WTC11 (cell line): ENCODE data around the gene FCSK. TPM values are rescaled to one million over a fixed set of nuclear protein-coding genes. Genes with fewer than 3 reads are reported as not detected.
A peak's percentile ranks its signal among the peaks of the same experiment; 100 is the strongest.

ENCODE experiments used
- ATAC-seq: fragments of 200-7000 bp; cut with Tn5 transposase; 2 replicates; pipeline ENCODE4 v1.10.0; 2021; ENCODE audit warnings: mild to moderate bottlenecking, moderate library complexity
- CTCF ChIA-PET: fragments of 300-600 bp; sonication (Branson Sonifier 250); formaldehyde crosslinking; loops from one replicate; lab custom pipeline; 2021; ENCODE audit warnings: antibody characterized with exemption; lab: Charles Lee
- POLR2A ChIA-PET: fragments of 350-600 bp; sonication (Branson Sonifier 250); formaldehyde crosslinking; loops from one replicate; lab custom pipeline; 2021; ENCODE audit warnings: antibody characterized with exemption; lab: Charles Lee
- DNase-seq: peaks from one replicate; pipeline ENCODE4 v3.0.0; 2021; ENCODE audit warnings: low spot score
- H3K27ac Mint-ChIP-seq: 2 replicates; pipeline ENCODE4 v1.8.0; 2021; ENCODE audit warnings: mixed read lengths
- H3K27me3 Mint-ChIP-seq: 2 replicates; pipeline ENCODE4 v1.8.0; 2021; ENCODE audit warnings: low read depth, mild to moderate bottlenecking, moderate library complexity, mixed read lengths
- H3K36me3 Mint-ChIP-seq: 2 replicates; pipeline ENCODE4 v1.8.0; 2021; ENCODE audit warnings: mixed read lengths
- H3K4me1 Mint-ChIP-seq: 2 replicates; pipeline ENCODE4 v1.8.0; 2022; ENCODE audit warnings: mixed read lengths
- H3K4me3 Mint-ChIP-seq: 2 replicates; pipeline ENCODE4 v1.8.0; 2021; ENCODE audit warnings: mild to moderate bottlenecking, moderate library complexity, mixed read lengths
- H3K9me3 Mint-ChIP-seq: 2 replicates; pipeline ENCODE4 v1.8.0; 2021; ENCODE audit warnings: mixed read lengths
- E2F1 ChIP-seq: sonication (generic); formaldehyde crosslinking; IDR thresholded peaks from 2 replicates; pipeline ENCODE4 v1.8.0; 2022; ENCODE audit warnings: mild to moderate bottlenecking, missing genetic modification reagents
- ERG ChIP-seq: fragments of 250-450 bp; sonication (Bioruptor Pico); IDR thresholded peaks from 2 replicates; pipeline ENCODE4 v1.8.0; 2021; ENCODE audit warnings: mild to moderate bottlenecking
- ESRRA ChIP-seq: sonication (generic); formaldehyde crosslinking; IDR thresholded peaks from 2 replicates; pipeline ENCODE4 v1.8.1; 2022; ENCODE audit warnings: mild to moderate bottlenecking, missing genetic modification reagents, borderline replicate concordance
- GTF2I ChIP-seq: fragments of 250-450 bp; sonication (Bioruptor Pico); conservative IDR thresholded peaks from 2 replicates; pipeline ENCODE4 v1.4.0; 2021; ENCODE audit warnings: mild to moderate bottlenecking
- IRF2 ChIP-seq: sonication (generic); formaldehyde crosslinking; IDR thresholded peaks from 2 replicates; pipeline ENCODE4 v1.8.0; 2022; ENCODE audit warnings: low read depth, missing genetic modification reagents, borderline replicate concordance
- KAT7 ChIP-seq: sonication (generic); formaldehyde crosslinking; IDR thresholded peaks from 2 replicates; pipeline ENCODE4 v1.8.1; 2023; ENCODE audit warnings: missing genetic modification reagents, mild to moderate bottlenecking, borderline replicate concordance
- PREB ChIP-seq: sonication (generic); formaldehyde crosslinking; IDR thresholded peaks from 2 replicates; pipeline ENCODE4 v1.8.1; 2022; ENCODE audit warnings: mild to moderate bottlenecking, missing genetic modification reagents, moderate library complexity, borderline replicate concordance
- SMAD4 ChIP-seq: sonication (generic); formaldehyde crosslinking; IDR thresholded peaks from 2 replicates; pipeline ENCODE4 v1.8.0; 2022; ENCODE audit warnings: mild to moderate bottlenecking, missing genetic modification reagents
- SOX15 ChIP-seq: fragments of 250-450 bp; sonication (Bioruptor Pico); IDR thresholded peaks from 2 replicates; pipeline ENCODE4 v1.9.0; 2021; ENCODE audit warnings: mild to moderate bottlenecking
- STAT6 ChIP-seq: sonication (generic); formaldehyde crosslinking; conservative IDR thresholded peaks from 2 replicates; pipeline ENCODE4 v1.8.1; 2023; ENCODE audit warnings: mild to moderate bottlenecking, low read depth, missing genetic modification reagents, moderate library complexity
- TCF7 ChIP-seq: sonication (generic); formaldehyde crosslinking; IDR thresholded peaks from 2 replicates; pipeline ENCODE4 v1.8.0; 2022; ENCODE audit warnings: mild to moderate bottlenecking, low read depth, missing genetic modification reagents, moderate library complexity
- TEAD4 ChIP-seq: sonication (generic); formaldehyde crosslinking; IDR thresholded peaks from 2 replicates; pipeline ENCODE4 v1.8.0; 2022; ENCODE audit warnings: mild to moderate bottlenecking, missing genetic modification reagents
- ZBTB21 ChIP-seq: sonication (generic); formaldehyde crosslinking; IDR thresholded peaks from 2 replicates; pipeline ENCODE4 v1.8.1; 2023; ENCODE audit warnings: mild to moderate bottlenecking, missing genetic modification reagents, borderline replicate concordance
- ZNF121 ChIP-seq: sonication (generic); formaldehyde crosslinking; IDR thresholded peaks from 2 replicates; pipeline ENCODE4 v1.8.0; 2023; ENCODE audit warnings: missing genetic modification reagents
- ZNF416 ChIP-seq: fragments of 250-450 bp; sonication (Bioruptor Pico); IDR thresholded peaks from 2 replicates; pipeline ENCODE4 v1.9.0; 2021; ENCODE audit warnings: mild to moderate bottlenecking, inconsistent platforms
- ZNF423 ChIP-seq: fragments of 250-450 bp; sonication (Bioruptor Pico); IDR thresholded peaks from 2 replicates; pipeline ENCODE4 v2.1.2; 2022; ENCODE audit warnings: mild to moderate bottlenecking, moderate library complexity
- ZNF532 ChIP-seq: fragments of 250-450 bp; sonication (Bioruptor Pico); IDR thresholded peaks from 2 replicates; pipeline ENCODE4 v1.9.0; 2021; ENCODE audit warnings: mild to moderate bottlenecking, borderline replicate concordance
- ZNF671 ChIP-seq: fragments of 250-450 bp; sonication (Bioruptor Pico); IDR thresholded peaks from 2 replicates; pipeline ENCODE4 v1.8.0; 2021; ENCODE audit warnings: mild to moderate bottlenecking
- total RNA-seq: library from RNA; stranded (reverse); gene quantifications from 3 replicates; pipeline ENCODE4 v1.2.3, GENCODE V29; 2021

FCSK gene
- total RNA-seq, 1 experiment from 2014 or later, result 10.6 TPM

- TF ChIP-seq STAT6 (CRISPR knock-in tag), result no peak
- TF ChIP-seq TCF7, result no peak
- no peak for TF ChIP-seq ESRRA (CRISPR knock-in tag)
Observed at GRCh38 chr16:70421014-70421413, 33.4 kb upstream of the FCSK start (continued).

GRCh38 chr16:70421473-70422311 lies 32.7 kb upstream of the FCSK start:
- Mint-ChIP-seq H3K36me3 (peaks cover 15% of the 10 kb centered on the region; the same call in 1 of the 2 replicates), H3K4me3 (no peak overlapping the region), H3K27ac (peak overlapping the region; percentile 85), H3K4me1 (peaks cover 63% of the 10 kb centered on the region), H3K27me3 (no peaks in the 10 kb centered on the region), H3K9me3 (no peaks in the 10 kb centered on the region)
- TF ChIP-seq ZNF532 (CRISPR knock-in tag), result no peak
- peak; percentile 89 for TF ChIP-seq ZNF121 (CRISPR knock-in tag)
- ATAC-seq, result peak; percentile 34; the same call in 1 of the 2 replicates
- ChIA-PET POLR2A (interaction anchor here (1.0 kb wide), 1 partner anchor 11 kb away, joined by 3 read pairs; no protein-coding TSS in a partner anchor), CTCF (interaction anchor here (0.8 to 1.6 kb wide), 3 partner anchors 9 to 33 kb away, joined by 3 to 7 read pairs (median 3); partner anchors contain the start of gene FCSK)
- no peak for DNase-seq

GRCh38 chr16:70422543-70422942 lies 31.9 kb upstream of the FCSK start:
- no peaks in the 10 kb centered on the region for H3K9me3 Mint-ChIP-seq
- H3K4me1 Mint-ChIP-seq, result peaks cover 60% of the 10 kb centered on the region
- H3K27ac Mint-ChIP-seq, result peak overlapping the region; percentile 85
- POLR2A ChIA-PET, result interaction anchor here (0.9 kb wide), 1 partner anchor 14 kb away, joined by 3 read pairs; no protein-coding TSS in a partner anchor
- H3K36me3 Mint-ChIP-seq, result peaks cover 15% of the 10 kb centered on the region; the same call in 1 of the 2 replicates
- DNase-seq, result no peak
- CTCF ChIA-PET, result interaction anchor here (0.8 to 1.6 kb wide), 2 partner anchors 10 to 48 kb away, joined by 3 read pairs; no protein-coding TSS in a partner anchor
- no peak overlapping the region for H3K4me3 Mint-ChIP-seq
- ATAC-seq, result no peak
- H3K27me3 Mint-ChIP-seq, result no peaks in the 10 kb centered on the region
- TF ChIP-seq ZNF423 (CRISPR knock-in tag), result no peak
- TF ChIP-seq ESRRA (CRISPR knock-in tag), result no peak
- TF ChIP-seq SMAD4 (CRISPR knock-in tag), result no peak
- TF ChIP-seq KAT7 (CRISPR knock-in tag), result no peak
- no peak for TF ChIP-seq ZBTB21 (CRISPR knock-in tag)
- TF ChIP-seq PREB (CRISPR knock-in tag), result no peak
- TF ChIP-seq GTF2I, result no peak
- no peak for TF ChIP-seq SOX15 (CRISPR knock-in tag)
- TF ChIP-seq TEAD4 (CRISPR knock-in tag), result no peak
- TF ChIP-seq ZNF671, result no peak
- no peak for TF ChIP-seq E2F1 (CRISPR knock-in tag)
- no peak for TF ChIP-seq ZNF416
- TF ChIP-seq IRF2 (CRISPR knock-in tag), result no peak
- TF ChIP-seq ERG (CRISPR knock-in tag), result no peak
